NCI-H2081 (cell line): ENCODE measurements around the gene JAK1.
"Not testable (repeated sequence)": the region's sequence is repeated elsewhere in the genome, so short reads cannot be mapped to it uniquely, and the experiment has no call there.

Experiments
- DNase-seq, 2 experiments: peaks; one replicate each; lab custom pipeline; 2025; lab: John Stamatoyannopoulos, UW

Gene JAK1

GRCh38 chr1:64839732-64840405 is 126.5 kb downstream of the JAK1 start:
- DNase-seq = no peak

- no peak for DNase-seq
Observed at GRCh38 chr1:64839261-64839660, 127.1 kb downstream of the JAK1 start.

GRCh38 chr1:64838486-64838885 is 127.9 kb downstream of the JAK1 start:
- no peak for DNase-seq

GRCh38 chr1:64836802-64837201 is 129.5 kb downstream of the JAK1 start:
- DNase-seq = no peak

- DNase-seq = no peak
Observed at GRCh38 chr1:64834734-64835133, 131.6 kb downstream of the JAK1 start.

GRCh38 chr1:64830030-64830651 is 136.2 kb downstream of the JAK1 start:
- no peak for DNase-seq

GRCh38 chr1:64829411-64830029 is 136.8 kb downstream of the JAK1 start:
- DNase-seq = no peak

GRCh38 chr1:64828829-64829228 is 137.5 kb downstream of the JAK1 start:
- DNase-seq = no peak

GRCh38 chr1:64826991-64827390 is 139.4 kb downstream of the JAK1 start:
- DNase-seq = no peak

GRCh38 chr1:64823691-64824476 is 142.5 kb downstream of the JAK1 start:
- peak; percentile 70 to 73 for DNase-seq

GRCh38 chr1:64822621-64823020 is 143.7 kb downstream of the JAK1 start:
- DNase-seq = no peak

GRCh38 chr1:64820572-64820971 is 145.8 kb downstream of the JAK1 start:
- DNase-seq = not testable (repeated sequence)

GRCh38 chr1:64817364-64817763 is 149.0 kb downstream of the JAK1 start:
- DNase-seq = not testable (repeated sequence)

GRCh38 chr1:64814427-64814826 is 151.9 kb downstream of the JAK1 start:
- DNase-seq = no peak

- peak; percentile 23 to 41 for DNase-seq
Observed at GRCh38 chr1:64811131-64811530, 155.2 kb downstream of the JAK1 start.

GRCh38 chr1:64810001-64810400 is 156.3 kb downstream of the JAK1 start:
- DNase-seq = no peak

GRCh38 chr1:64809309-64809708 is 157.0 kb downstream of the JAK1 start:
- DNase-seq = no peak

GRCh38 chr1:64801851-64802523 is 164.4 kb downstream of the JAK1 start:
- no peak for DNase-seq

GRCh38 chr1:64798872-64799271 is 167.5 kb downstream of the JAK1 start:
- DNase-seq = no peak

GRCh38 chr1:64790832-64791487 is 175.4 kb downstream of the JAK1 start:
- DNase-seq = no peak
